PC-9 (cell line): ENCODE data around the gene SMIM24. TPM values are rescaled to one million over a fixed set of nuclear protein-coding genes. Genes with fewer than 3 reads are reported as not detected.
A peak's percentile ranks its signal among the peaks of the same experiment; 100 is the strongest.

ENCODE experiments used
- BruUV-seq: library from RNA; stranded (reverse); fragments of 400-500 nt; replicated peaks from 2 replicates; lab custom pipeline; 2021; lab: Mats Ljungman, UMichigan
- CTCF ChIA-PET: fragments of 300-600 bp; sonication (Branson Sonifier 250); formaldehyde crosslinking; loops from one replicate; lab custom pipeline; 2022; ENCODE audit warnings: antibody characterized with exemption; lab: Charles Lee
- POLR2A ChIA-PET: fragments of 300-600 bp; sonication (Branson Sonifier 250); formaldehyde crosslinking; loops from one replicate; lab custom pipeline; 2022; ENCODE audit warnings: antibody characterized with exemption; ENCODE audit not compliant: unreplicated experiment; lab: Charles Lee
- DNase-seq, 2 experiments: peaks; one replicate each; pipeline versions ENCODE4 v3.0.0 to v3.0.0-alpha.2; 2015 to 2022; ENCODE audit warnings: mixed read lengths in 1 of 2
- H2AFZ ChIP-seq: fragments of 200-600 bp; sonication (generic); 2 replicates; pipeline ENCODE4 v1.8.1; 2017; ENCODE audit warnings: antibody characterized with exemption
- H3F3A ChIP-seq: fragments of 200-600 bp; sonication (generic); 2 replicates; pipeline ENCODE4 v1.8.1; 2017; ENCODE audit warnings: antibody characterized with exemption, mild to moderate bottlenecking, low read depth; ENCODE audit not compliant: insufficient read depth
- H3K27ac ChIP-seq: fragments of 200-600 bp; sonication (generic); 2 replicates; pipeline ENCODE4 v1.6.1; 2016; ENCODE audit warnings: mixed run types
- H3K27me3 ChIP-seq: fragments of 200-600 bp; sonication (generic); 2 replicates; pipeline ENCODE4 v1.6.1; 2016; ENCODE audit warnings: low read depth, mixed run types; ENCODE audit not compliant: insufficient read depth
- H3K36me3 ChIP-seq: fragments of 200-600 bp; sonication (generic); 2 replicates; pipeline ENCODE4 v1.6.1; 2016; ENCODE audit warnings: low read depth, mixed run types
- H3K4me1 ChIP-seq: fragments of 200-600 bp; sonication (generic); replicated peaks from 2 replicates; pipeline ENCODE4 v1.6.1; 2016; ENCODE audit warnings: mixed run types; ENCODE audit not compliant: insufficient read depth
- H3K4me2 ChIP-seq: fragments of 200-600 bp; sonication (generic); 2 replicates; pipeline ENCODE4 v1.6.1; 2017; ENCODE audit warnings: mixed run types
- H3K4me3 ChIP-seq: fragments of 200-600 bp; sonication (generic); 2 replicates; pipeline ENCODE4 v1.6.1; 2016; ENCODE audit warnings: mixed run types
- H3K79me2 ChIP-seq: fragments of 200-600 bp; sonication (generic); 2 replicates; pipeline ENCODE4 v1.6.1; 2017; ENCODE audit warnings: low read depth, mixed run types
- H3K9me2 ChIP-seq: fragments of 200-600 bp; sonication (generic); 2 replicates; pipeline ENCODE4 v1.8.1; 2017; ENCODE audit warnings: mild to moderate bottlenecking; ENCODE audit not compliant: insufficient read depth
- H3K9me3 ChIP-seq: fragments of 200-600 bp; sonication (generic); 2 replicates; pipeline ENCODE4 v1.8.1; 2016; ENCODE audit warnings: low read depth; ENCODE audit not compliant: insufficient read depth
- H4K20me1 ChIP-seq: fragments of 200-600 bp; sonication (generic); 2 replicates; pipeline ENCODE4 v1.8.1; 2017; ENCODE audit not compliant: insufficient read depth
- CTCF ChIP-seq: fragments of 200-600 bp; sonication (generic); conservative IDR thresholded peaks from 2 replicates; pipeline ENCODE4 v1.6.1; 2017; ENCODE audit warnings: mixed run types, antibody characterized with exemption, mild to moderate bottlenecking, moderate library complexity
- EZH2 ChIP-seq: fragments of 200-600 bp; sonication (generic); IDR thresholded peaks from 2 replicates; pipeline ENCODE4 v1.8.0; 2017; ENCODE audit warnings: antibody characterized with exemption, low read depth
- intact Hi-C: fragments of 100-400 bp; cut with micrococcal nuclease; formaldehyde crosslinking; loops from one replicate; pipeline ENCODE4 v1.10.0; 2022; ENCODE audit not compliant: unreplicated experiment
- total RNA-seq: library from RNA; stranded (reverse); gene quantifications from 2 replicates; pipeline ENCODE4 v1.2.3, GENCODE V29; 2021

The SMIM24 gene
- total RNA-seq, 1 experiment from 2014 or later = not detected

GRCh38 chr19:3511506-3512251 lies 31.4 kb upstream of the SMIM24 start:
- no peaks in the 10 kb centered on the region for H3K27me3 ChIP-seq
- H4K20me1 ChIP-seq = peaks cover 22% of the 10 kb centered on the region
- no peak overlapping the region for H2AFZ ChIP-seq
- CTCF ChIA-PET = no interaction called here
- intact Hi-C loops = no loop called here
- H3K36me3 ChIP-seq = no peaks in the 10 kb centered on the region
- H3K9me3 ChIP-seq = no peaks in the 10 kb centered on the region
- POLR2A ChIA-PET = no interaction called here
- H3K4me3 ChIP-seq = no peak overlapping the region
- no peak overlapping the region for H3K27ac ChIP-seq
- no peaks in the 10 kb centered on the region for H3F3A ChIP-seq
- no peak for DNase-seq
- H3K9me2 ChIP-seq = no peaks in the 10 kb centered on the region
- H3K79me2 ChIP-seq = peaks cover 69% of the 10 kb centered on the region
- TF ChIP-seq CTCF (no peak), EZH2 (no peak)
- no TSS peak for BruUV-seq
- no peak overlapping the region for H3K4me2 ChIP-seq
- H3K4me1 ChIP-seq = 0 out of 2 replicates have a peak, but pooled peaks cover 7% of the 10 kb centered on the region

- Histone ChIP-seq H3K4me2 (no peak overlapping the region), H3K27me3 (no peaks in the 10 kb centered on the region), H3K9me2 (no peaks in the 10 kb centered on the region), H3F3A (peaks cover under 1% of the 10 kb centered on the region; the same call in 1 of the 2 replicates), H3K79me2 (peaks cover 64% of the 10 kb centered on the region), H3K9me3 (no peaks in the 10 kb centered on the region), H4K20me1 (peaks cover 22% of the 10 kb centered on the region), H2AFZ (no peak overlapping the region), H3K4me1 (0 out of 2 replicates have a peak, but pooled peaks cover 7% of the 10 kb centered on the region), H3K27ac (no peak overlapping the region), H3K36me3 (no peaks in the 10 kb centered on the region), H3K4me3 (no peak overlapping the region)
- no peak for TF ChIP-seq CTCF
- no peak for TF ChIP-seq EZH2
- ChIA-PET POLR2A (no interaction called here), CTCF (no interaction called here)
- BruUV-seq = no TSS peak
- no peak for DNase-seq
- intact Hi-C loops = no loop called here
Measured at GRCh38 chr19:3510727-3511126, 30.4 kb upstream of the SMIM24 start.

GRCh38 chr19:3509566-3509989 lies 29.3 kb upstream of the SMIM24 start:
- Histone ChIP-seq H2AFZ (no peak overlapping the region), H3K9me2 (no peaks in the 10 kb centered on the region), H3K4me3 (no peak overlapping the region), H3K27ac (no peak overlapping the region), H3K4me1 (0 out of 2 replicates have a peak, but pooled peaks cover 10% of the 10 kb centered on the region), H4K20me1 (peaks cover 22% of the 10 kb centered on the region), H3K9me3 (no peaks in the 10 kb centered on the region), H3K27me3 (no peaks in the 10 kb centered on the region), H3K4me2 (no peak overlapping the region), H3K79me2 (peaks cover 63% of the 10 kb centered on the region), H3K36me3 (no peaks in the 10 kb centered on the region), H3F3A (peaks cover 12% of the 10 kb centered on the region; the same call in 1 of the 2 replicates)
- BruUV-seq = no TSS peak
- TF ChIP-seq CTCF = no peak
- TF ChIP-seq EZH2 = no peak
- peak in 1 of 2 experiments; percentile 60 for DNase-seq
- intact Hi-C loops = no loop called here
- POLR2A ChIA-PET = interaction anchor here (0.6 to 0.7 kb wide), 3 partner anchors 32 to 959 kb away, joined by 3 to 7 read pairs (median 4); no protein-coding TSS in a partner anchor
- CTCF ChIA-PET = no interaction called here
